HCT116 (cell line): ENCODE results near the gene HSPA2. TPM values are rescaled to one million over a fixed set of nuclear protein-coding genes. Genes with fewer than 3 reads are reported as not detected.
A peak's percentile ranks its signal among the peaks of the same experiment; 100 is the strongest.

Experiments used
- ATAC-seq: fragments of 200-7000 bp; cut with Tn5 transposase; 2 replicates; pipeline ENCODE4 v1.9.1; 2020; ENCODE audit warnings: mild to moderate bottlenecking, moderate library complexity
- BruUV-seq: library from RNA; stranded (reverse); fragments of 400-500 nt; replicated peaks from 2 replicates; lab custom pipeline; 2021; lab: Mats Ljungman, UMichigan
- CTCF ChIA-PET: fragments of 300-600 bp; sonication (Branson Sonifier 250); formaldehyde crosslinking; loops from one replicate; lab custom pipeline; 2021; ENCODE audit warnings: antibody characterized with exemption; lab: Charles Lee
- POLR2A ChIA-PET: fragments of 300-600, 350-600 bp; sonication (Branson Sonifier 250); formaldehyde crosslinking; loops from one replicate; lab custom pipeline; 2021; ENCODE audit warnings: antibody characterized with exemption; lab: Charles Lee
- RAD21 ChIA-PET, 2 experiments: fragments of 300-600 bp; sonication (Branson Sonifier 250); formaldehyde crosslinking; loops; one replicate each; lab custom pipeline; 2023; ENCODE audit warnings: low total read pairs in 2 of 2; ENCODE audit not compliant: uncharacterized antibody in 2 of 2, unreplicated experiment in 2 of 2, low non-redundant PET in 1 of 2; lab: Charles Lee
- DNase-seq: peaks from one replicate; pipeline ENCODE4 v3.0.0-alpha.2; 2010; ENCODE audit warnings: low read depth, low spot score
- H2AFZ ChIP-seq: fragments of 200-600 bp; shearing (Covaris generic), sonication (generic); 2 replicates; pipeline ENCODE4 v1.6.1; 2017; ENCODE audit warnings: low read depth, mixed run types, mixed read lengths, antibody characterized with exemption, low read length; ENCODE audit not compliant: poor library complexity, severe bottlenecking
- H3K27ac ChIP-seq: 2 replicates; pipeline ENCODE4 v1.5.1; 2012; ENCODE audit warnings: low read depth, low read length
- H3K27me3 ChIP-seq: fragments of 200-600 bp; sonication (generic); 2 replicates; pipeline ENCODE4 v1.6.1; 2016; ENCODE audit warnings: mixed run types, low read length, mixed read lengths; ENCODE audit not compliant: insufficient read depth
- H3K36me3 ChIP-seq, 2 experiments: fragments of 200-500 bp in 1 of 2; fragments of 200-600 bp in 1 of 2; sonication (Bioruptor generic) in 1 of 2; sonication (generic) in 1 of 2; 2 replicates each; pipeline versions ENCODE4 v1.5.1 to v1.6.1; 2014 to 2016; ENCODE audit warnings: low read length in 2 of 2, inconsistent platforms in 1 of 2, mixed read lengths in 1 of 2, mixed run types in 1 of 2; ENCODE audit not compliant: insufficient read depth in 2 of 2, control insufficient read depth in 1 of 2
- H3K4me1 ChIP-seq, 2 experiments: fragments of 200-600 bp in 1 of 2; sonication (generic) in 1 of 2; 2 replicates each; pipeline versions ENCODE4 v1.5.1 to v1.6.1; 2012 to 2017; ENCODE audit warnings: low read length in 2 of 2, inconsistent platforms in 1 of 2, mild to moderate bottlenecking in 1 of 2, mixed read lengths in 1 of 2, mixed run types in 1 of 2, moderate library complexity in 1 of 2; ENCODE audit not compliant: insufficient read depth in 2 of 2, control insufficient read depth in 1 of 2
- H3K4me2 ChIP-seq: fragments of 200-600 bp; sonication (generic); 2 replicates; pipeline ENCODE4 v1.6.1; 2017; ENCODE audit warnings: mixed run types, low read length, mixed read lengths
- H3K4me3 ChIP-seq, 2 experiments: fragments of 200-600 bp in 1 of 2; sonication (generic) in 1 of 2; replicated peaks in 1 of 2; 2 replicates each; pipeline ENCODE4 v1.5.1; 2011 to 2016; ENCODE audit warnings: low read length in 2 of 2, control low read depth in 1 of 2, low read depth in 1 of 2, mild to moderate bottlenecking in 1 of 2, mixed read lengths in 1 of 2, mixed run types in 1 of 2
- H3K79me2 ChIP-seq: fragments of 200-600 bp; sonication (generic); 2 replicates; pipeline ENCODE4 v1.6.1; 2017; ENCODE audit warnings: mild to moderate bottlenecking, mixed run types, low read length, moderate library complexity, mixed read lengths; ENCODE audit not compliant: insufficient read depth
- H3K9ac ChIP-seq: fragments of 200-600 bp; sonication (generic); 2 replicates; pipeline ENCODE4 v1.6.1; 2016; ENCODE audit warnings: low read length, mixed read lengths
- H3K9me2 ChIP-seq: fragments of 200-600 bp; sonication (generic), shearing (Covaris generic); 2 replicates; pipeline ENCODE4 v1.6.1; 2017; ENCODE audit warnings: mixed run types, mild to moderate bottlenecking, moderate library complexity; ENCODE audit not compliant: insufficient read depth
- H3K9me3 ChIP-seq, 2 experiments: fragments of 200-500 bp in 1 of 2; fragments of 200-600 bp in 1 of 2; sonication (Bioruptor generic) in 1 of 2; sonication (generic) in 1 of 2; 2 replicates each; pipeline ENCODE4 v1.6.1; 2014 to 2017; ENCODE audit warnings: low read length in 2 of 2, mixed read lengths in 2 of 2, inconsistent platforms in 1 of 2, low read depth in 1 of 2, mild to moderate bottlenecking in 1 of 2, mixed run types in 1 of 2, moderate library complexity in 1 of 2; ENCODE audit not compliant: control insufficient read depth in 1 of 2, insufficient read depth in 1 of 2
- H4K20me1 ChIP-seq: fragments of 200-600 bp; sonication (generic), shearing (Covaris generic); 2 replicates; pipeline ENCODE4 v1.6.1; 2017; ENCODE audit warnings: mixed run types, mild to moderate bottlenecking, moderate library complexity; ENCODE audit not compliant: insufficient read depth
- CEBPB ChIP-seq: IDR thresholded peaks from 2 replicates; pipeline ENCODE4 v1.6.1; 2012; ENCODE audit warnings: low read depth
- EGR1 ChIP-seq: IDR thresholded peaks from 2 replicates; pipeline ENCODE4 v1.6.1; 2012; ENCODE audit warnings: low read depth
- ELF1 ChIP-seq: IDR thresholded peaks from 2 replicates; pipeline ENCODE4 v1.6.1; 2012; ENCODE audit warnings: low read depth, borderline replicate concordance
- EZH2 ChIP-seq: fragments of 200-600 bp; sonication (generic); IDR thresholded peaks from 2 replicates; pipeline ENCODE4 v1.6.1; 2017; ENCODE audit warnings: antibody characterized with exemption, mixed run types
- EZH2phosphoT487 ChIP-seq: fragments of 200-600 bp; IDR thresholded peaks from 2 replicates; pipeline ENCODE4 v1.6.1; 2018; ENCODE audit warnings: antibody characterized with exemption, borderline replicate concordance
- JUND ChIP-seq: IDR thresholded peaks from 2 replicates; pipeline ENCODE4 v1.6.1; 2012
- POLR2AphosphoS5 ChIP-seq: IDR thresholded peaks from 2 replicates; pipeline ENCODE4 v1.6.1; 2011; ENCODE audit warnings: mild to moderate bottlenecking, low read depth, low read length, moderate library complexity
- RAD21 ChIP-seq: IDR thresholded peaks from 2 replicates; pipeline ENCODE4 v1.6.1; 2012; ENCODE audit warnings: low read depth, mild to moderate bottlenecking
- SIN3A ChIP-seq: IDR thresholded peaks from 2 replicates; pipeline ENCODE4 v1.6.1; 2012; ENCODE audit warnings: low read depth
- SP1 ChIP-seq: IDR thresholded peaks from 2 replicates; pipeline ENCODE4 v1.6.1; 2012; ENCODE audit warnings: low read depth
- SRF ChIP-seq: IDR thresholded peaks from 2 replicates; pipeline ENCODE4 v1.6.1; 2012; ENCODE audit warnings: low read depth
- TCF7L2 ChIP-seq: IDR thresholded peaks from 2 replicates; pipeline ENCODE4 v1.7.0; 2011; ENCODE audit warnings: borderline replicate concordance, inconsistent platforms; ENCODE audit not compliant: insufficient read depth, insufficient read length; ENCODE audit errors: extremely low read depth
- YY1 ChIP-seq: IDR thresholded peaks from 2 replicates; pipeline ENCODE4 v1.6.1; 2011; ENCODE audit warnings: low read length, low read depth, moderate library complexity, mild to moderate bottlenecking; ENCODE audit not compliant: insufficient replicate concordance; ENCODE audit errors: extremely low read depth
- ZNF274 ChIP-seq: fragments of 200-500 bp; sonication (Bioruptor generic); IDR thresholded peaks from 2 replicates; pipeline ENCODE4 v1.6.1; 2014; ENCODE audit warnings: mild to moderate bottlenecking, low read depth, low read length, inconsistent platforms
- intact Hi-C: fragments of 100-400 bp; cut with micrococcal nuclease; formaldehyde crosslinking; loops from 2 replicates; pipeline ENCODE4 v1.10.0; 2022
- total RNA-seq: library from RNA; stranded (reverse); gene quantifications from one replicate; pipeline ENCODE4 v1.2.1, GENCODE V29; 2021; ENCODE audit not compliant: unreplicated experiment
- TF ChIP-seq, protein P1 (sequence below): IDR thresholded peaks from 2 replicates; pipeline ENCODE4 v1.6.1; 2012
- TF ChIP-seq, protein P2 (sequence below): IDR thresholded peaks from 2 replicates; pipeline ENCODE4 v1.6.1; 2012
- TF ChIP-seq, protein P3 (sequence below), 3 experiments: fragments of 200-600 bp in 1 of 3; sonication (generic) in 1 of 3; IDR thresholded peaks in 2 of 3; conservative IDR thresholded peaks in 1 of 3; 2 replicates each; pipeline ENCODE4 v1.5.1; 2012 to 2017; ENCODE audit warnings: low read depth in 2 of 3, low read length in 2 of 3, antibody characterized with exemption in 1 of 3, borderline replicate concordance in 1 of 3, control low read depth in 1 of 3, mild to moderate bottlenecking in 1 of 3, mixed read lengths in 1 of 3, mixed run types in 1 of 3, moderate library complexity in 1 of 3; ENCODE audit not compliant: insufficient read depth in 1 of 3

HSPA2 gene
- total RNA-seq, 1 experiment from 2014 or later, result 2.5 TPM

DNA sequence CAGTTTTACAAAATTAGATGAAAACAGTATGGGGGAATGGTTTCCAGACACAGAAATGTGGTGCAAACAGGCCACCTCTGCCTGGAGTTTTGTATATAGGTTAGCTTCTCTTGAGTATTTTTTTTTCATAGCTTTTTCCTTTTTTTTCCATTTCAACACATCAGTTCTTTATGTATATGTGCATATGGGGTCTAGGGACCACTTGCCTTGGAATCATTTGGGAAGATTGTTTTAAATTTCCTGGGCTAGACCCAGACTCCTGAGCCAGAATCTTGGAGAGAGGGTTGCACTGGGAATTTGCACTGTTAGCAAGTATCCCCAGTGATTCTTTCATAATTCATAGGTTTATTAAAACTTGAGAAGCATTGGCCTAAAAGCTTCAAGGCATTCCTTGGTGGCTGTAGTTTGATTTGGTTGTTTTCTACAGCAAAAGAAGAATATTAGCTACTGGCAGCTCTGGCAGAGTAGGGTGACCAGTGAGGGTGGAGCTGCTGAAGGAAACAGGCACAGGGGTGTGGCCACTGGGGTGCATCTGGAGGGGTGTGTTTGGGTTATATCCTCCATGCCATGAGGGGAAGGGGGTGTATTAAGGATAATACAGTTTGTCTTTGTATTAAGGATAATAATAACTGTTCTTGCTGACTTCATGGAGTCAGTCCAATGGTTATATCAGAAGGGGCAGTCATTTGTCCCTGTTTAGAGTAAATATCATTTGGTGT lies 32.0 kb downstream of the HSPA2 start:
- peaks cover 18 to 19% of the 10 kb centered on the region in 2 experiments for H3K4me1 ChIP-seq
- no peaks in the 10 kb centered on the region for H4K20me1 ChIP-seq
- ChIA-PET RAD21 (no interaction called here), POLR2A (no interaction called here), CTCF (no interaction called here)
- intact Hi-C loops, result no loop called here
- no peak overlapping the region for H3K4me2 ChIP-seq
- no peak overlapping the region for H3K9ac ChIP-seq
- H3K4me3 ChIP-seq, result no peak overlapping the region
- H3K9me2 ChIP-seq, result no peaks in the 10 kb centered on the region
- no peak for DNase-seq
- H2AFZ ChIP-seq, result peak overlapping the region; percentile 0
- no peak overlapping the region for H3K27ac ChIP-seq
- H3K27me3 ChIP-seq, result no peaks in the 10 kb centered on the region
- no TSS peak for BruUV-seq
- no peaks in the 10 kb centered on the region for H3K36me3 ChIP-seq
- H3K9me3 ChIP-seq, result no peaks in the 10 kb centered on the region
- H3K79me2 ChIP-seq, result no peaks in the 10 kb centered on the region
- TF ChIP-seq SIN3A (no peak), JUND (no peak), ELF1 (no peak), SRF (no peak), EGR1 (no peak), EZH2 (no peak), RAD21 (no peak), EZH2phosphoT487 (no peak), YY1 (no peak), POLR2AphosphoS5 (no peak), SP1 (no peak), ZNF274 (no peak), TCF7L2 (no peak), CEBPB (no peak)
- TF ChIP-seq, protein P1, sequence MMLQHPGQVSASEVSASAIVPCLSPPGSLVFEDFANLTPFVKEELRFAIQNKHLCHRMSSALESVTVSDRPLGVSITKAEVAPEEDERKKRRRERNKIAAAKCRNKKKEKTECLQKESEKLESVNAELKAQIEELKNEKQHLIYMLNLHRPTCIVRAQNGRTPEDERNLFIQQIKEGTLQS, result no peak
- TF ChIP-seq, protein P2, sequence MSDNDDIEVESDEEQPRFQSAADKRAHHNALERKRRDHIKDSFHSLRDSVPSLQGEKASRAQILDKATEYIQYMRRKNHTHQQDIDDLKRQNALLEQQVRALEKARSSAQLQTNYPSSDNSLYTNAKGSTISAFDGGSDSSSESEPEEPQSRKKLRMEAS, result no peak
- TF ChIP-seq, protein P3, sequence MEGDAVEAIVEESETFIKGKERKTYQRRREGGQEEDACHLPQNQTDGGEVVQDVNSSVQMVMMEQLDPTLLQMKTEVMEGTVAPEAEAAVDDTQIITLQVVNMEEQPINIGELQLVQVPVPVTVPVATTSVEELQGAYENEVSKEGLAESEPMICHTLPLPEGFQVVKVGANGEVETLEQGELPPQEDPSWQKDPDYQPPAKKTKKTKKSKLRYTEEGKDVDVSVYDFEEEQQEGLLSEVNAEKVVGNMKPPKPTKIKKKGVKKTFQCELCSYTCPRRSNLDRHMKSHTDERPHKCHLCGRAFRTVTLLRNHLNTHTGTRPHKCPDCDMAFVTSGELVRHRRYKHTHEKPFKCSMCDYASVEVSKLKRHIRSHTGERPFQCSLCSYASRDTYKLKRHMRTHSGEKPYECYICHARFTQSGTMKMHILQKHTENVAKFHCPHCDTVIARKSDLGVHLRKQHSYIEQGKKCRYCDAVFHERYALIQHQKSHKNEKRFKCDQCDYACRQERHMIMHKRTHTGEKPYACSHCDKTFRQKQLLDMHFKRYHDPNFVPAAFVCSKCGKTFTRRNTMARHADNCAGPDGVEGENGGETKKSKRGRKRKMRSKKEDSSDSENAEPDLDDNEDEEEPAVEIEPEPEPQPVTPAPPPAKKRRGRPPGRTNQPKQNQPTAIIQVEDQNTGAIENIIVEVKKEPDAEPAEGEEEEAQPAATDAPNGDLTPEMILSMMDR (IDR thresholded peaks at IDR 0.05 in 2 of 3, conservative IDR thresholded peaks at IDR 0.05 in 1 of 3; ENCODE audit: borderline replicate concordance in 1 of 3, insufficient read depth in 1 of 3, low read depth in 2 of 3, low read length in 2 of 3), result no peak
- TF ChIP-seq, all 23 proteins: peak for 0
- peak; percentile 37; the same call in 1 of the 2 replicates for ATAC-seq
